Measurements from ENCODE around the gene SERPINA3.

The SERPINA3 gene

GRCh38 chr14:94670692-94671285 lies 58.6 kb downstream of the SERPINA3 start:
- FAIRE-seq (no peak), DNase-seq (ENCODE audit: insufficient read length) (no peak)
- TF ChIP-seq POLR2A (IDR thresholded peaks at IDR 0.05; ENCODE audit: low read depth, low read length) (no peak), POLR2AphosphoS5 (IDR thresholded peaks at IDR 0.05; ENCODE audit: low read depth, low read length) (no peak), TAF1 (IDR thresholded peaks at IDR 0.05; ENCODE audit: borderline replicate concordance, low read depth, low read length) (no peak)

- FAIRE-seq (no peak), DNase-seq (ENCODE audit: insufficient read length) (no peak)
- no peak for TF ChIP-seq TAF1 (IDR thresholded peaks at IDR 0.05; ENCODE audit: borderline replicate concordance, low read depth, low read length)
- TF ChIP-seq POLR2AphosphoS5 (IDR thresholded peaks at IDR 0.05; ENCODE audit: low read depth, low read length): no peak
- TF ChIP-seq POLR2A (IDR thresholded peaks at IDR 0.05; ENCODE audit: low read depth, low read length): no peak
Observed at GRCh38 chr14:94671870-94672444, 59.8 kb downstream of the SERPINA3 start.

DNA sequence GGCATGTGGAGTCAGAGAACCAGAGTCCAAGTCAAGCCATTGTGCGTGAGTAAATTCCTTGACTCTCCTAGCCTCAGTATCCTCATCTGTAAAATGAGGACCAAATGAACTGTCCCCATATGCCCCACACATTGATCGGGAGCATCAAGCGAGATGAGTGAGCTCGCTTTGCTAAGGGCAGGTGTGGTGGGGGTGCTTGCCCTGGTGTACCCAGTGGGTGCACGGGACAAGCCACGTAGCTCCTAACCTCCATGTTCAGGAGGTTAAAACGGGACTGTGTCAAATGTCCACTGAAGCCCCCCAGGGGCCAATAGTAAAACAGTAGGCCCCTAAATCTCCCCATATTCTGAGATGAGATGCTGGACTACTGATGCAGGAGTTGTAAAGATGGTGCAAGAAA lies 60.9 kb downstream of the SERPINA3 start:
- no peak for DNase-seq (ENCODE audit: insufficient read length)

More for the DNA sequence above, 60.9 kb downstream of the SERPINA3 start:
- FAIRE-seq: no peak
- TF ChIP-seq POLR2A (IDR thresholded peaks at IDR 0.05; ENCODE audit: low read depth, low read length) (no peak), POLR2AphosphoS5 (IDR thresholded peaks at IDR 0.05; ENCODE audit: low read depth, low read length) (no peak), TAF1 (IDR thresholded peaks at IDR 0.05; ENCODE audit: borderline replicate concordance, low read depth, low read length) (no peak)
